Putamen (tissue), 1 donor: ENCODE measurements around the gene WDR81.
A peak's percentile ranks its signal among the peaks of the same experiment; 100 is the strongest.
"Not testable (repeated sequence)": the region's sequence is repeated elsewhere in the genome, so short reads cannot be mapped to it uniquely, and the experiment has no call there.

Experiments used
- DNase-seq: peaks from one replicate; pipeline ENCODE4 v3.0.0-alpha.2; 2016; ENCODE audit warnings: low spot score

The WDR81 gene

DNA sequence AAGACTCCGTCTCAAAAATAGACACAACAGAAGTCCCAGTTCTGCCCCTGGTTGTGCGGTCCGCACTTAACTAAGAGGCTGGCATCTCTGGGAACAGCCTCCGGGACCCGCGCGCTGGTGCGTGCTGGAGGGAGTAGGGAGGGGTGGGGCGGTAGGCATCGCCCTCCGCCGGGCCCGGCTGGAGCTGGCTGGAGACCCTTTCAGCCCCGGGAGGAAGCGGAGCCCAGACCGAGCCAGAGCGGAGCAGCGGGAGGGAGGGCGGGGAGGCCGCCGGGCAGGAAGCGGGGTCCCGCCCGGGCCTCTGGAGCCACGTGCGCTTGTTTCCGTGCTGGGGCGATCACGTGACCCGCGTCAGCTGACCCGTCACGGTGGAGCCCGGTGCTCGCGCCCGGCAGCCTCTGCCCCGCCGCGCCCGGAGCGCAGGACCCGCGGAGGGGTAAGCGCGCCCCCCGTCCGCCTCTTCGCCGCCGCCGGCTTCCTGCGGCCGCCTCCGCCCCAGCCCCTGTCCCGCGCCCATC, at the start of gene WDR81:
WDR81 (plus strand) TSS at position 354 of the 518 bp plus-strand sequence. CDS start 256 bp downstream, outside the sequence.
- peak; percentile 85 for DNase-seq

GRCh38 chr17:1676401-1676800, 48.1 kb upstream of the WDR81 start:
- no peak for DNase-seq

DNA sequence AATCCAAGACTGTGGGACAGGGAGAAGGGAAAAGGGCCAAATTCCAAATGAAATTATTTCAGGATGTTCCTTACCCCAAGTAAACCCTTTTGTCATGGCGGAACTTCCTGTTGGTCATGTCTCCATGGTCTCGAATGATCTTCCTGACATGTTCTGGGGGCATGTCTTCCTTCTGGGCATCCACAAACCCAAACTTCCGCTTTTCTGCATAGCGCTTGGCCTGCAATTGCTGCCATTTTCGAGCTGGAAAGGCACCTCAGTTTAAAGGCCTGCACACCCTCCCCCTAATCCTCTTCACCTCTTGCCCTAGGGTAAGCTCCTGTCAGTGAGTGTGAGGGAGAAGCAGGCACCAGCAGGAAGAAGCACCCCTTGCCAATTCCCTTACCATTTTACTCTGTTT, 41.0 kb upstream of the WDR81 start:
- no peak for DNase-seq

GRCh38 chr17:1684378-1685189, 39.9 kb upstream of the WDR81 start, which contains the start of gene PRPF8:
Gene PRPF8, minus strand, starts transcription at chr17:1684867. Its CDS starts 296 bp downstream, at chr17:1684571.
- peak; percentile 98 for DNase-seq

- DNase-seq, result no peak
Measured at GRCh38 chr17:1686086-1686485, 38.4 kb upstream of the WDR81 start.

DNA sequence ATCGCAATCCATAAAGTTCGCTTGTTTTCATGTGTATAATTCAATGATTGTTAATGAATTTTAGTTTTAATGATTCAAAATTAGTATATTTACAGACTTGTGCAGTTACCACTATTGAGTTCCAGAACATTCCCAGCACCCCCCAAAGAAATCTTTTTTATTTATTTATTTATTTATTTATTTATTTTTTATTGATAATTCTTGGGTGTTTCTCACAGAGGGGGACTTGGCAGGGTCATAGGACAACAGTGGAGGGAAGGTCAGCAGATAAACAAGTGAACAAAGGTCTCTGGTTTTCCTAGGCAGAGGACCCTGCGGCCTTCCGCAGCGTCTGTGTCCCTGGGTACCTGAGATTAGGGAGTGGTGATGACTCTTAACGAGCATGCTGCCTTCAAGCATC, 36.1 kb upstream of the WDR81 start:
- DNase-seq, result not testable (repeated sequence)

DNA sequence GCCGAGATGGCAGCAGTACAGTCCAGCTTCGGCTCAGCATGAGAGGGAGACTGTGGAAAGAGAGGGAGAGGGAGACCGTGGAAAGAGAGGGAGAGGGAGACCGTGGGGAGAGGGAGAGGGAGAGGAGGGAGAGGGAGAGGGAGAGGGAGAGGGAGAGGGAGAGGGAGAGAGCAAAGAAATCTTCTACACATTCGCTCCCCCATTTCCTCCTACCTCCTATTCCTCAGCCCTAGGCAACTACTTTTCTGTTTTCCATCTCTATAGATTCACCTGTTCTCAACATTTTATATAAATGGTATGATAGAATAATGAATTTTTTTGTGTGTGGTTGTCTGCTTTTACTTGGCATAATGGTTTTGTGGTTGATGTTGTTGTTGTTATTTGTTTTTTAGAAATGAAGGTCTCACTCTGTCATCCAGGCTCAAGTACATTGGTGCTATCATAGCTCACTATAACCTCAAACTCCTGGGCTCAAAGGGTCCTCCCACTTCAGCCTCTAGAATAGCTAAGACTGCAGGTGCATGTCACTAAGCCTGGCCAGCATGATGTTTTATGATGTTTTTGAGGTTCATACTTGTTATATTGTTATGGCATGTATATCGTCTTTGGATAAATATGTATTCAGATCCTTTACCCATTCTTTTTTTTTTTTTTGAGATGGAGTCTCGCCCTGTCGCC, 33.8 kb upstream of the WDR81 start:
- no peak for DNase-seq

- no peak for DNase-seq
Measured at GRCh38 chr17:1693339-1693738, 31.2 kb upstream of the WDR81 start.

DNA sequence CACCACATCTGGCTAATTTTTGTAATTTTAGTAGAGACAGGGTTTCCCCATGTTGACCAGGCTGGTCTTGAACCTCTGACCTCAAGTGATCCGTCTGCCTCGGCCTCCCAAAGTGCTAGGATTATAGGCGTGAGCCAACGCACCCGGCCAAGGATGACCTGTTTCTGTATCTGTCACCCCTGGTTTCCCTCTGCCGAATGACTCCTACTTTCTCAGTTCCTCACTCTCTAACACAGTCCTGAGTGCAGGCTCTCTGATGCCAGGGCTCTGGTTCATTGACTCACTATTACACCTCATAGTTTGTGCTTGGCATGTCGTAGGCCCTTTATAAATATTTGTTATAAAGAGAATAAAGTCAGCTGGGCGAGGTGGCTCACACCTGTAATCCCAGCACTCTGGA, 29.1 kb upstream of the WDR81 start:
- no peak for DNase-seq

GRCh38 chr17:1697681-1698080, 26.8 kb upstream of the WDR81 start:
- DNase-seq, result no peak

- not testable (repeated sequence) for DNase-seq
Measured at GRCh38 chr17:1699891-1700290, 24.6 kb upstream of the WDR81 start.

DNA sequence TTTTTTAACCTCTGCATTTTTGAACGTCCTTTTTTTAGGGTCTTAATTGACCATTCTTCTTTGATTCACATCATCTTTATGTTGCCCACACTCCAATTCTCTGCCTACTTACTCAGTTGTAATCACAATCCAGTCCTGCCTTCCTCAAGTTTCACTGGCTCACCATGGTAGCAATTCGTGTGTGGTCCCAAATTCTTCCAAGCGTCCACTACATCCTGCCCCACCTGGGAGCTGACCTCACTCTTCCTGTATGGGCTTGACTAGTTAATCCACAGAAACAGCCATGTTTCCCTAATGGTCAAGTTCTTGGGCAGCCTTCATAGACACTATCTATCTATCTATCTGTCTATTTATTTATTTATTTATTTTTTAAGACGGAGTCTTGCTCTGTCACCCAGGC, 21.4 kb upstream of the WDR81 start:
- DNase-seq, result no peak

DNA sequence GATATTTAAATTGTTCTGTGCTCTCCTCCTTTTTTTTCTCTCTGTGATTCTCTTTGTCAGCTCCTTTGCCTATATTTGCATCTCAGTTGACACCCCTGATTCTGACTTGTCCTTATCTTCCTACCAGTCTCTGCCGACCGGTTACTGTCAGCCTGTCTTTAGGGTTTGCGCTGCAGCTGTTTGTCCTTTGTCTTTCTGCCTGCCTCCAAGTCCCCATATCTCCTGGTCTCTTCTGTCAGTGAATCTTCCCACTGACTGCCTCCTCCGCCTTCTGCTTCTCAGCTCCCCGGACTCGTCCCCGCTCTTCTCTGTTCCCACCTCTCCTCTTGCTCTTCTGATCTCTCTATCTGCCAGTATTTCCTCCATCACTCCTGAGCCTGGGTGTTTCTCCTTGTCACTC, 19.5 kb upstream of the WDR81 start:
- DNase-seq, result no peak

GRCh38 chr17:1707107-1707506, 17.4 kb upstream of the WDR81 start:
- DNase-seq, result no peak

- DNase-seq, result not testable (repeated sequence)
Measured at GRCh38 chr17:1708791-1709346, 15.6 kb upstream of the WDR81 start.

DNA sequence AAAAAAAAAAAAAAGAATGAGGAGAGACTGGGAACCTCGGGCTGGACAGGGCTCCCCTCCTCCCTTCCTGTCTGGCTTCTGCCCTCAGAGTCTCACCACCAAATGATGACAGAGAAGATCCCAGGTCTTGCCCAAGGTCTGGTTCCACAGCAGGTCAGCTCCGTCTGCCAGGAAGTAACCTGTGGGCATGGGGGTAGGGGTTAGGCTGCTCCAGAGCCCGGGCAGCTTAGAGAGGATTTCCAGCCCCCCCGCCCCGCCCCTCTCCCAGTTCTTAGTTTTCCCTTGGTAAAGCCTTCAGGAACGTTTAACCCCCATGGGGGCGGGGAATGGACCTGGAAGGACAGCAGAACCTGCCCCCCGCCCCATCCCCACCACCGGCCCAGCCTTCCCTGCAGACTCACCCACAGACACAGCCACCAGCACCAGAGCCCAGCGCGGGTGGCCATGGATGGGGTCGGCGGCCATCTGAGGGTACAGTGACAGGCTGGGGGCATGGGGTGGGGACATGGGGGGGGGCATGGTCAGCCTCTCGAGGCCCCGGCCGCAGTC, 15.0 kb upstream of the WDR81 start:
- no peak for DNase-seq

DNA sequence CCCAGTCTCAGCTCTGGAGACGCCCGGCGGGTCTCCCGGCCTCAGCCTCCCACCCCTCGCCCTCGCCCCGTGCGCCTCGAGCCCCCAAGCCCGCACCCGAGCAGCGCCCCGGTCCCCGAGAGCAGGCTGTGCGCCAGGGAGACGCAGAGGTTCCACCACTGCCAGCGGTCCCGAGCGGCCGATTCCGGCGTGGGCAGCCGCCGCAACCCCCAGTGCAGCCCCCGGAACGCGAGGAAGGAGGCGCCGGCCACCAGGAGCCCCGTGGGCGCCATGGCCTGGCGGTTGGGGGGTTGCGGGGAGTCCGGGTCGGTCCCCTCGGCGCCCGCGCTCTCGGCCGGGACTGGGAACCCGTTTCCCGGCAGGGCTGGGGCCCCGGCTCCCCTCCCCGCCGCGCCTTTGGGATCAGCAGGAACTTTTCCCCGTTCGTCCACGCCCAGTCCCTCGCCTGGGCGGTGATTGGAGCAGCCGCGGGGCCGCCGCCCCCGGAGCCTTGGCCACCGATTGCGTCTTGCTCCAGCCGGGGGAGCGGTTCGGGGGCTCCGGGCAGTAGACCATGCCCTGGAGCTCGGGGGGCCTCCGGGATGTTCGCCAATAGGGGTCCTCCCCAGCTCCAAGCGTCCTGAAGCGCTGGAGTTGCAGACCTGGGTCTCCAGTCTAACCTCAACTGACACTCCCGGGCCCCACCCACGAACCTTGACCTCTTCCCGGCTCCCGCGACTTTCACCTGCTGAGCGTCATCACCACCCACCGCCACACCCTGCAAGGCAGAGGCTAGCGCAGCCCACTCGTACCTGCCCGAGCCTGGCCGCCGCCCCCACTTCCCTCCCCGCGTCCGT, 14.3 kb upstream of the WDR81 start, which contains the start of gene TLCD2:
TLCD2 (minus strand) TSS at position 407 of the 836 bp plus-strand sequence; CDS start at position 272, 135 bp downstream.
- no peak for DNase-seq

GRCh38 chr17:1710807-1711553, 13.5 kb upstream of the WDR81 start:
- no peak for DNase-seq

GRCh38 chr17:1711804-1712203, 12.7 kb upstream of the WDR81 start:
- no peak for DNase-seq

GRCh38 chr17:1712271-1712670, 12.2 kb upstream of the WDR81 start:
- DNase-seq, result no peak
